Dendritic cell treated with granulocyte-macrophage colony-stimulating factor and Interleukin-4, amounts not matched to agents 40 ng/mL and 50 ng/mL, for 4 days (primary cell): ENCODE results near the gene ZNF284.

Source experiments
- H3K27ac Mint-ChIP-seq: one replicate; pipeline ENCODE4 v1.8.0; 2022; ENCODE audit warnings: mild to moderate bottlenecking, mixed read lengths
- H3K27me3 Mint-ChIP-seq: one replicate; pipeline ENCODE4 v1.8.0; 2022; ENCODE audit warnings: mild to moderate bottlenecking, mixed read lengths
- H3K36me3 Mint-ChIP-seq: one replicate; pipeline ENCODE4 v1.8.0; 2022; ENCODE audit warnings: low read depth, mixed read lengths
- H3K4me1 Mint-ChIP-seq: one replicate; pipeline ENCODE4 v1.8.0; 2022; ENCODE audit warnings: low read depth, mixed read lengths
- H3K4me3 Mint-ChIP-seq: one replicate; pipeline ENCODE4 v1.8.0; 2022; ENCODE audit warnings: mild to moderate bottlenecking, moderate library complexity, mixed read lengths
- H3K9me3 Mint-ChIP-seq: one replicate; pipeline ENCODE4 v1.8.0; 2022; ENCODE audit warnings: mixed read lengths
- intact Hi-C: fragments of 100-400 bp; cut with micrococcal nuclease; formaldehyde crosslinking; loops from one replicate; pipeline ENCODE4 v1.15.0; 2022

Gene ZNF284

DNA sequence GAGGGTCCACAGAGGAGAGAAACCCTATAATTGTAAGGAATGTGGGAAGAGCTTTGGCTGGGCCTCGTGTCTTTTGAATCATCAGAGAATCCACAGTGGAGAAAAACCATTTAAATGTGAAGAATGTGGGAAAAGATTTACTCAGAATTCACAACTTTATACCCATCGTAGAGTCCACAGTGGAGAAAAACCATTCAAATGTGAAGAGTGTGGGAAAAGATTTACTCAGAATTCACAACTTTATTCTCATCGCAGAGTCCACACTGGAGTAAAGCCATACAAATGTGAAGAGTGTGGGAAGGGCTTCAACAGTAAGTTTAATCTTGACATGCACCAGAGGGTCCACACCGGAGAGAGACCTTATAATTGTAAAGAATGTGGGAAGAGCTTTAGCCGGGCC lies 60.0 kb downstream of the ZNF284 start:
- Mint-ChIP-seq H3K4me3 (no peak overlapping the region), H3K27ac (no peak overlapping the region), H3K36me3 (no peaks in the 10 kb centered on the region), H3K4me1 (no peaks in the 10 kb centered on the region), H3K9me3 (peaks cover 17% of the 10 kb centered on the region), H3K27me3 (no peaks in the 10 kb centered on the region)
- intact Hi-C loops = no loop called here
